Posterior vena cava (tissue), 2 donors: ENCODE measurements around the gene L2HGDH. TPM values are rescaled to one million over a fixed set of nuclear protein-coding genes. Genes with fewer than 3 reads are reported as not detected.

Source experiments
- DNase-seq: peaks from one replicate; pipeline ENCODE4 v3.0.0-alpha.2; 2020; ENCODE audit warnings: low spot score
- intact Hi-C, 2 donors: fragments of 100-400 bp; cut with DNase I; formaldehyde crosslinking; loops; one replicate each; pipeline versions ENCODE4 v1.14.1 to v1.14.2; 2022 to 2023
- total RNA-seq, 2 donors: library from RNA; stranded (reverse); fragmentation: NEBNext Ultra II Directional; extraction: Animal tissue kit (Norgen Biotek cat#: 25700); gene quantifications; one replicate each; pipeline ENCODE4 v1.2.1, GENCODE V29; 2021
- donor health status: DM: yes; HTN: yes; CAD: no.
- donor health status: DM: yes; HTN: yes; CAD: no.

Gene L2HGDH
- total RNA-seq, 2 donors from 2014 or later: 3.3 to 3.6 TPM

- no peak for DNase-seq
- intact Hi-C loops: no loop called here
Measured at GRCh38 chr14:50242566-50243310, 69.3 kb downstream of the L2HGDH start.

DNA sequence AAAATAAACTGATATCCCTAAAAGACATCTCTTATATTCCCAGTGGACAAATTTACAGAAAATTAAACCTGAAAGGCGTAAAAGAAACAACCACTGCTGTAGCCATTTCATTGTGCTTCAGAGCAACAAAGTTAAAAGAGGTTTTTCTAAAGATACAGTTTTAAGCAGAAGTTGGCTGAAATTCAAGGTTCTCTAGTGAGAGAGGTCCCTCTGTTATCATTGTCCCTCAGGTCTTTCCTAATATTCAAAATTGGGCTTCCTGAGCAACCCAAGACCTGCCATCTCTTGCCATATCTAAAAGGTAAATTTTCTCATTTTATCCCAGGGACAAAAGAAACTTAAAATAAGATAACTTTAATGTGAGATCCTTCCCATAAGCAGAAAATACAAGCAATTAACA lies 69.9 kb downstream of the L2HGDH start:
- DNase-seq: no peak
- intact Hi-C loops: no loop called here

- intact Hi-C loops: no loop called here
- no peak for DNase-seq
Measured at GRCh38 chr14:50237427-50237826, 74.6 kb downstream of the L2HGDH start.

- intact Hi-C loops: no loop called here
- no peak for DNase-seq
Measured at GRCh38 chr14:50233951-50234250, 78.1 kb downstream of the L2HGDH start.

DNA sequence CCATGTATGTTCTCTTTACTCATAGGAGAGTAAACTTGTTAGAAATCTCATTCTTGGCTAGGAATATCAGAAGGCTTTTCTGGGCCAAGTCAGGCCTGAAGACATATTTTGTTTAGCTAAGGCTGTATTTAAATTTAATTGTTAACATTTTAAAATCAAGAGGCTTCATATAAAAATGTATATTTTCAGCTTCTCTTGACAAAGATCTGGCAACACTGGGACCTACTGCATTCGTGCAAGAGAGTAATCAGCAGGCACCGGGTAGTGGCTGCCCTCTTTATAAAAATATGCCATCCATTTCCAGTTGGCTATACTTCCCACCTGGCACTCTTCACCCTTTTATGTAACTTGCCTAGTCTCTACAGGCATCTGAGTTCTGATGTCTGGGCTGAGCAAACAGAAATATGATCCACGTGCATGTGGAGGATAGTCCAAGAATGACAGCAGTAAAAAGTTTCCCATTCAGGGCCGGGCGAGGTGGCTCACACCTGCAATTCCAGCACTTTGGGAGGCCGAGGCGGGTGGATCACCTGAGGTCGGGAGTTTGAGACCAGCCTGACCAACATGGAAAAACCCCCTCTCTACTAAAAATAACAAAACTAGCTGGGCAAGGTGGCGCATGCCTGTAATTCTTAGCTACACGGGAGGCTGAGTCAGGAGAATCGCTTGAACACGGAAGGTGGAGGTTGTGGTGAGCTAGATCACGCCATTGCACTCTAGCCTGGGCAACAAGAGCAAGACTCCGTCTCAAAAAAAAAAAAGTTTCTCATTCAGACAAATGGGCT lies 78.7 kb downstream of the L2HGDH start:
- no peak for DNase-seq
- intact Hi-C loops: no loop called here

GRCh38 chr14:50232276-50232642 lies 79.8 kb downstream of the L2HGDH start:
- no peak for DNase-seq
- intact Hi-C loops: no loop called here

DNA sequence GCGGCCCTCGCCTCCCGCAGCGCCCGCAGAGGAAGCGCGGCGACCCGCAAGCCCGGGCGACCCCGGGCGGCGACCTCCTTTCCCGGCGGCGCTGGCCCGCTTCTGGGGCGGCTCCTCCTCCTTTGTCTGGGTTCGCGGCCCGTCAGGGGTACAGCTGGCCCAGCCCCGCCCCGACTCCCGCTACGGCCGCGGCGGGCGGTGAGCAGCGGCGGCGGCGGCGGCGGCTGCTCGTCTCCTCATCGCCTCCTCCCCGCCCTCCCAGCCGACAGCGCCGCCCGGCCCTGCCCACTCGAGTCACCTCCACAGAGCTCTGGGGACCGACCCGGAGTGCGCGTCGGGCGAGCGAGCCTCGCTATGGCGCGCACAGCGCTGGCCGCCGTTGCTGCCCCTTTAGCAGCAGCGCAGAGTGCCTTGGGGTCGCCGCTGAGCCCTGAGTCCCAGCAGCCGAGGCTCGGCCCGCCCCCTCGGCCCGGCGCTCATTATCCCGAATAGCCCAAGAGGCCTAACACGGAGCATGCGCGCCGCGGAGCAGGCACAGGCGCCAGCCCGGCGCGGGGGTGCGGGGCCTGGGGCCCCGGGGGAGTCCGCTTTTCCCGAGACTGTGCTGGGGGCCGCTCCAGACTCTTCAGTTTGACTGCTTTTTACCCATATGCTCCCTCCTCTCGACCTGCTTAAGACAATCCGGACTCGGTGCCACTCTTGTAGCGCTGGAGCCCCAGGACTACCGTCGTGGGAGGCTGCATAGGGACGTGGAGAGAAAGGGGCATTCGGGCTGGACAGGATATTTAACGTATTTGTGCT lies 80.4 kb downstream of the L2HGDH start, which contains the start of gene SOS2:
Gene SOS2 (minus strand): TSS at position 104 of the 801 bp plus-strand sequence. CDS start 295 bp downstream, outside the sequence.
- intact Hi-C loops: no loop called here
- peak; percentile 96 for DNase-seq

- intact Hi-C loops: no loop called here
- DNase-seq: peak; percentile 89
Measured at GRCh38 chr14:50230701-50231474, 81.1 kb downstream of the L2HGDH start.

- intact Hi-C loops: no loop called here
- no peak for DNase-seq
Measured at GRCh38 chr14:50230401-50230700, 81.7 kb downstream of the L2HGDH start.

- intact Hi-C loops: no loop called here
Measured at GRCh38 chr14:50229681-50230080, 82.3 kb downstream of the L2HGDH start.

DNA sequence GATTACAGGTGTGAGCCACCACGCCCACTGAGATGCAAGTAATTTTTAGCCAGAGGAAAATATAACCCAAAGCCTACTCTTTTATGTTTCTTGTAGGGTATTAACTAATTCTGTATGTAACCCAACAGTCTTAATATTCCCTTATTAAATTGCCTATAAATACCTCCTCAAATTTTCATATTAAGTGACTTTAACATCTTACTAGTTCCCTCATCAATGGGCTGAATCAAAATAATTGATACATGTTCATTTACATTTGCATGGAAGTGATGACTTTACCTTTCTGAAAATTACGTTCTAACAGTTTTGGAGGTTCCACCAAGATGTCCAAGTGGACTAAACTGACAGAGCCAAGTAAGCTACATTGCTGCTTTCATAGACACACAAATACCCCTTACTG lies 83.7 kb downstream of the L2HGDH start:
- no peak for DNase-seq
- intact Hi-C loops: no loop called here

More at GRCh38 chr14:50229681-50230080, 82.3 kb downstream of the L2HGDH start:
- DNase-seq: no peak

DNA sequence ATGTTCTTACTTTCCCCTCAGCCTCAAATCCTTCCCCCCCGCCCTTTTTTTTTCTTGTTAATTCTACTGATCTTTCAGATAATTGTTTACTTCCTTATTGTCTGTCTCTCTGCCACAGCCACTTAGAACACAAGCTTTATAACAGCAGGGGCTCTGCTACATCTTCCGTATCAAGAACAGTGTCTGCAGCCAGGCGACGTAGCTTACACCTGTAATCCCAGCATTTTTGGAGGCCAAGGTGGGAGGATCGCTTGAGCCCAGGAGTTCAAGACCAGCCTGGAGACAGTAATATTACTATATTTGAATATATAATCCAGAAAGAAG lies 86.1 kb downstream of the L2HGDH start:
- DNase-seq: no peak
- intact Hi-C loops: no loop called here

DNA sequence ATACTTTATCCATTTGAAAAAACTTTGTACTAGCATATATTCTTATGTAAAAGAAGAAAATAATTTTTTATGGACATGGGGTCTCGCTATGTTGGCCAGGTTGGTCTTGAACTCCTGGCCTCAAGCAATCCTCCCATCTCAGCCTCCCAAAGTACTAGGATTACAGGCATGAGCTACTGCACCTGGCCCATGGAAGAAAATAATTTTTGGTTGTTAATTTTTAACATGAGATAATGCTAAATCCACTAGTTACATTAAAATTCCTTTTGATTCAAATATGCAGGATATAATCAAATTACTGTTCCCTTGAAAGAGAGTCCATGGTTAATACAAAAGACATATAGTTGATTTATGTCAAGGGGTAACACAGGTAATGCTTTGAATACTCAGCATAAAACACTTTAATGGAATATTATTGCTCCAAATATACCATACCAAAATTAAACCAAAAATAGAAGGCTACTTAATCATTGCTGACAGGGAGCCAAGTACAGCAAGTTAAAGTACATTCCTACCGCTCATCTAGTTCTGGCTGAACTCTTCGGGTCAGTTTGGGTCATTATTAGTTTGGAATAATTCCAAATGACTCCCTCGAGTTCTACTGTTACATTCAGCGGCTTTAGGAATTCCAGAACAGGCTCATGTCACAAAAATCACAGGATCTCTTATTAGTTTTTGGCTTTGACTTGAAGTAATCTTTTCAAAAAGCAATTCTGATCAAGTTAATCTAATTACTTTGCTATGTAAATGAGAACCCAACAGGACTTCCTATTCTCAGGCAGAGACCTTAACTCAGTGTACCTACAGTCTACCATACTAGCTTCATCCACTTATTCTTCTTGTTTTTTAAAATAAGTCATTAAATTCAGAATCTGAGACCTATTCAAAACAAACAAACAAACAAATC lies 86.7 kb downstream of the L2HGDH start:
- intact Hi-C loops: no loop called here

DNA sequence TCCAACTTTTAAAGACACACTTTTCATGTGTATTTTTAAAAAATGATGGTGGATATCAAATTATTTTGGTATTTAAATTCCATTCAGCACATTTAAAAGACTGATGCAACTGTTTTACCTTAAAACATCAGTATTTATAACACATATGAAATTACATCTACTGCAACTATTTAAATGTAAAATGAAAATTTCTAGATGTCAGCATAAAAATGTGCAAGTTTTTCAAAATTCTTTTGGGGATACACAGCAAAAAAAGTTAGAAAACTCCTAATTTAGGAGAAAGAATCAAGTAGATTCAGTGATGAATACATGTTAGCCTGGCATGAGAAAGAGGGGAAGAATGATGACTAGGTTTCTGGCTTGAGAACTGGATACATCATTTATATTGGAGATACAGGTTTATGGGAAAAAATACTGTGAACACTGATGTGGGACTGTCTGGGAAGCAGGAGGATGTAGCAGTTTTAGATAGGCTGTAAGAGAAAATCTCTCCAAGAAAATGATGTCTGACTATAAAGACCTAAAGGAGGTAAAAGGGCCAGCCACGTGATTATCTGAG lies 89.9 kb downstream of the L2HGDH start:
- no peak for DNase-seq
- intact Hi-C loops: no loop called here

More for the DNA sequence above, 86.7 kb downstream of the L2HGDH start:
- DNase-seq: no peak

GRCh38 chr14:50218501-50218900 lies 93.5 kb downstream of the L2HGDH start:
- intact Hi-C loops: no loop called here

GRCh38 chr14:50215416-50215815 lies 96.6 kb downstream of the L2HGDH start:
- intact Hi-C loops: no loop called here
- no peak for DNase-seq

More at GRCh38 chr14:50218501-50218900, 93.5 kb downstream of the L2HGDH start:
- DNase-seq: no peak

DNA sequence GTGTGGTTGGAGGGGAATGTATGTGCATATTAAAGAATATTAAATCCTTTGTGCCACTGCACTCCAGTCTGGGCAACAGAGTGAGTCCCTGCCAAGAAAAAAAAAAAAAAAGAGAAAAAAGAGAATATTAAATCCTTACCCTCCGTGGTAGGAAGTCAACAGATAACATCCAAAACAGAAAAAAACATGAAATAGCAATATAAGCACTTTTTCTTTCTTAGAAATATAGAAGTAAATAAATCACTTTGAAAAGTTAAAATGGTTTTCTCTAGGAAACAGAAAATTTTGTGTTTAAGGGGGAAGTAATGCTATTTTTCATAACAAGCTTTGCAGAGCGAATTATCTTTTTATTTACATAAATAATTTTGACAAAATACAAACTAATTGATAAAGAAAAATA lies 98.2 kb downstream of the L2HGDH start:
- intact Hi-C loops: no loop called here
- no peak for DNase-seq

GRCh38 chr14:50212726-50213125 lies 99.3 kb downstream of the L2HGDH start:
- no peak for DNase-seq
- intact Hi-C loops: no loop called here
